Activated B cell treated with CpG ODN at 0.5 μM for 24 hours (primary cell): ENCODE measurements around the gene AP1M2. TPM values are rescaled to one million over a fixed set of nuclear protein-coding genes. Genes with fewer than 3 reads are reported as not detected.

Experiments used
- ATAC-seq: fragments of 200-7000 bp; cut with Tn5 transposase; one replicate; pipeline ENCODE4 v1.10.0; 2021; ENCODE audit warnings: low read depth, mild to moderate bottlenecking, moderate library complexity
- CTCF ChIA-PET: fragments of 350-600 bp; sonication (Branson Sonifier 250); formaldehyde crosslinking; loops from one replicate; lab custom pipeline; 2021; ENCODE audit warnings: antibody characterized with exemption; lab: Charles Lee
- POLR2A ChIA-PET: fragments of 350-600 bp; sonication (Branson Sonifier 250); formaldehyde crosslinking; loops from one replicate; lab custom pipeline; 2021; ENCODE audit warnings: antibody characterized with exemption; lab: Charles Lee
- DNase-seq: peaks from one replicate; pipeline ENCODE4 v3.0.0; 2022
- H3K27ac Mint-ChIP-seq: one replicate; pipeline ENCODE4 v1.8.0; 2020; ENCODE audit warnings: mixed read lengths
- H3K27me3 Mint-ChIP-seq: one replicate; pipeline ENCODE4 v1.8.0; 2021; ENCODE audit warnings: mixed read lengths
- H3K36me3 Mint-ChIP-seq: one replicate; pipeline ENCODE4 v1.8.0; 2021; ENCODE audit warnings: low read depth, mixed read lengths
- H3K4me1 Mint-ChIP-seq: one replicate; pipeline ENCODE4 v1.8.0; 2021; ENCODE audit warnings: mixed read lengths
- H3K4me3 Mint-ChIP-seq: one replicate; pipeline ENCODE4 v1.8.0; 2020; ENCODE audit warnings: mild to moderate bottlenecking, mixed read lengths
- H3K9me3 Mint-ChIP-seq: one replicate; pipeline ENCODE4 v1.8.0; 2020; ENCODE audit warnings: mixed read lengths
- CTCF ChIP-seq: fragments of 200-600 bp; IDR thresholded peaks from one replicate; pipeline ENCODE4 v1.8.0; 2022; ENCODE audit warnings: antibody characterized with exemption, mild to moderate bottlenecking
- intact Hi-C: fragments of 100-400 bp; cut with micrococcal nuclease; formaldehyde crosslinking; loops from one replicate; pipeline ENCODE4 v1.15.1; 2024
- total RNA-seq: library from RNA; stranded (reverse); gene quantifications from 2 replicates; pipeline ENCODE4 v1.2.3, GENCODE V29; 2022

Gene AP1M2
- total RNA-seq, 1 donor from 2014 or later = not detected

GRCh38 chr19:10525636-10526035 is 61.5 kb downstream of the AP1M2 start:
- intact Hi-C loops = no loop called here
- no peak for DNase-seq
- H3K27ac Mint-ChIP-seq = no peak overlapping the region
- ATAC-seq = no peak
- no peaks in the 10 kb centered on the region for H3K4me1 Mint-ChIP-seq
- ChIA-PET POLR2A (no interaction called here), CTCF (no interaction called here)
- no peak for TF ChIP-seq CTCF
- no peaks in the 10 kb centered on the region for H3K36me3 Mint-ChIP-seq
- no peak overlapping the region for H3K4me3 Mint-ChIP-seq
- H3K9me3 Mint-ChIP-seq = no peaks in the 10 kb centered on the region
- peaks cover 2% of the 10 kb centered on the region for H3K27me3 Mint-ChIP-seq

- intact Hi-C loops = no loop called here
- no peaks in the 10 kb centered on the region for H3K36me3 Mint-ChIP-seq
- ATAC-seq (no peak), DNase-seq (no peak)
- no peaks in the 10 kb centered on the region for H3K9me3 Mint-ChIP-seq
- POLR2A ChIA-PET = interaction anchor here (0.6 to 0.7 kb wide), 2 partner anchors 23 to 39 kb away, joined by 4 to 7 read pairs; no protein-coding TSS in a partner anchor
- no peak overlapping the region for H3K4me3 Mint-ChIP-seq
- H3K4me1 Mint-ChIP-seq = peaks cover 13% of the 10 kb centered on the region
- no peak for TF ChIP-seq CTCF
- CTCF ChIA-PET = no interaction called here
- H3K27me3 Mint-ChIP-seq = peaks cover 19% of the 10 kb centered on the region
- no peak overlapping the region for H3K27ac Mint-ChIP-seq
These were observed 63.9 kb downstream of the AP1M2 start for GRCh38 chr19:10523135-10523636.

Other genes starting within 250 kb of the AP1M2 start
- 147 and 166 TPM in 2 replicates for gene ICAM3, start 247.7 kb downstream of the AP1M2 start, total RNA-seq
- 302 and 356 TPM in 2 replicates for gene TYK2, start 206.7 kb downstream of the AP1M2 start, total RNA-seq
- gene CDC37, start 183.8 kb downstream of the AP1M2 start, total RNA-seq = 172 and 173 TPM in 2 replicates
- gene PDE4A, start 166.8 kb downstream of the AP1M2 start, total RNA-seq = 6.6 and 8.6 TPM in 2 replicates
- 38.9 and 48.0 TPM in 2 replicates for gene KEAP1, start 84.0 kb downstream of the AP1M2 start, total RNA-seq
- 0.12 TPM in 1 of 2 replicates, not detected in the other for gene S1PR5, start 69.9 kb downstream of the AP1M2 start, total RNA-seq
- 37.8 and 39.1 TPM in 2 replicates for gene ATG4D, start 43.4 kb downstream of the AP1M2 start, total RNA-seq
- 44.7 and 48.1 TPM in 2 replicates for gene KRI1, start 21.3 kb downstream of the AP1M2 start, total RNA-seq
- 10.1 and 10.9 TPM in 2 replicates for gene CDKN2D, start 18.3 kb downstream of the AP1M2 start, total RNA-seq
- gene SLC44A2, start 38.2 kb upstream of the AP1M2 start, total RNA-seq = 195 and 213 TPM in 2 replicates
- gene ILF3, start 67.0 kb upstream of the AP1M2 start, total RNA-seq = 373 and 399 TPM in 2 replicates
- gene QTRT1, start 114.1 kb upstream of the AP1M2 start, total RNA-seq = 69.4 and 74.9 TPM in 2 replicates
- 220 and 257 TPM in 2 replicates for gene DNM2, start 130.8 kb upstream of the AP1M2 start, total RNA-seq
- 11.9 and 15.7 TPM in 2 replicates for gene TMED1, start 248.9 kb upstream of the AP1M2 start, total RNA-seq